Measurements from ENCODE around the gene HAT1. TPM values are rescaled to one million over a fixed set of nuclear protein-coding genes. Genes with fewer than 3 reads are reported as not detected.

HAT1 gene
- total and polyA plus RNA-seq, 11 donors, result 9.9 to 60.7 (median 34.1) TPM

DNA sequence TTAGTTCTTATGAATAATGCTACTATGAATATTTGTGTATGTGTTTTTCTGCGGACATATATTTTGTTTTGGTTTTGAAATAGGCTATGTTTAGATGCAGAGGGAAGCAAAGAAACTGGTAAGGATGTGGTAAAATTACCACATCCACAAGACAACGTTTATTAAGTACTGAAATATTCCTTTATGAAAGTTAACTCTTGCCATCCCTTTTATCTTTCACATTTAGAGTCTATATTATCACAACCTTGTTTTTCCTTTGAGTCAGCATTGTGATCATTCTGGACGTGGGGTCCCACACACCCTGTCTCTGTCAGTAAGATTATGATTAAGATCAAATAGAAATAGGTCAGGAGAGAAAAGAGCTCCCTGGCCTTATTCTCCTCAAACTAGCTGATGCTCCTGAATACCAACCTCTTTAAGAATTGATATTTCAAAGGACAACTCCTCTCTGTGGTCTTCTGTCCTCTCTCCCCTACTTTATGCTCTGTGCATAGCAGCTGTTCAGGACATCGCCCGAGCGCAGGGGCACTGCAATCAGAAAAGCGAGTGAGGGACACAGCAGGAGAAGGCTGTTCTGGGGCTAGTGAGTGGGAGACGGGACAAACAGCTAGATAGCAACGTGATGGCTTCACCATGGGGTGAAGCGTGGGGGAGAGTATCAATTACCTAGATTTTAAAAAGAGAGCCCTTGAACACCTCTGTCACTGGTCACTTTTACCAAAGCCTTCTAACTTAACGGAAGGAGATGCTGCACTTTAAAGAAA is 89.7 kb downstream of the HAT1 start:
- Histone ChIP-seq H3K27ac (no peak overlapping the region), H3K27me3 (no peaks in the 10 kb centered on the region), H3K9me3 (peaks cover 0 to 3% (median 0%) of the 10 kb centered on the region in 12 donors), H3K4me1 (peaks cover 0 to 15% (median 0%) of the 10 kb centered on the region in 12 donors), H3K36me3 (no peaks in the 10 kb centered on the region), H3K4me3 (no peak overlapping the region)
- no peak for TF ChIP-seq POLR2A (IDR thresholded peaks at IDR 0.05)
- TF ChIP-seq, protein P1, sequence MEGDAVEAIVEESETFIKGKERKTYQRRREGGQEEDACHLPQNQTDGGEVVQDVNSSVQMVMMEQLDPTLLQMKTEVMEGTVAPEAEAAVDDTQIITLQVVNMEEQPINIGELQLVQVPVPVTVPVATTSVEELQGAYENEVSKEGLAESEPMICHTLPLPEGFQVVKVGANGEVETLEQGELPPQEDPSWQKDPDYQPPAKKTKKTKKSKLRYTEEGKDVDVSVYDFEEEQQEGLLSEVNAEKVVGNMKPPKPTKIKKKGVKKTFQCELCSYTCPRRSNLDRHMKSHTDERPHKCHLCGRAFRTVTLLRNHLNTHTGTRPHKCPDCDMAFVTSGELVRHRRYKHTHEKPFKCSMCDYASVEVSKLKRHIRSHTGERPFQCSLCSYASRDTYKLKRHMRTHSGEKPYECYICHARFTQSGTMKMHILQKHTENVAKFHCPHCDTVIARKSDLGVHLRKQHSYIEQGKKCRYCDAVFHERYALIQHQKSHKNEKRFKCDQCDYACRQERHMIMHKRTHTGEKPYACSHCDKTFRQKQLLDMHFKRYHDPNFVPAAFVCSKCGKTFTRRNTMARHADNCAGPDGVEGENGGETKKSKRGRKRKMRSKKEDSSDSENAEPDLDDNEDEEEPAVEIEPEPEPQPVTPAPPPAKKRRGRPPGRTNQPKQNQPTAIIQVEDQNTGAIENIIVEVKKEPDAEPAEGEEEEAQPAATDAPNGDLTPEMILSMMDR (IDR thresholded peaks at IDR 0.05), result no peak
- intact Hi-C loops (cut with DNase I), result no loop called here
- WGBS, 4 donors, result 80 to 81% (median 80%) methylated on average over 11 of the region's 11 CpGs
- no peak for DNase-seq
- ATAC-seq, result no peak

- H3K27me3 ChIP-seq, result no peaks in the 10 kb centered on the region
- H3K4me1 ChIP-seq, result peaks cover 0 to 15% (median 0%) of the 10 kb centered on the region in 12 donors
- TF ChIP-seq, protein P1 (IDR thresholded peaks at IDR 0.05), result no peak
- TF ChIP-seq POLR2A (IDR thresholded peaks at IDR 0.05), result no peak
- no peak overlapping the region for H3K27ac ChIP-seq
- 69 to 78% (median 75%) methylated on average over 9 of the region's 9 CpGs for WGBS, 4 donors
- no peaks in the 10 kb centered on the region for H3K36me3 ChIP-seq
- DNase-seq, result no peak
- intact Hi-C loops (cut with DNase I), result no loop called here
- H3K4me3 ChIP-seq, result no peak overlapping the region
- no peak for ATAC-seq
- no peaks in the 10 kb centered on the region for H3K9me3 ChIP-seq
Measured at GRCh38 chr2:172012677-172013391, 90.6 kb downstream of the HAT1 start.

DNA sequence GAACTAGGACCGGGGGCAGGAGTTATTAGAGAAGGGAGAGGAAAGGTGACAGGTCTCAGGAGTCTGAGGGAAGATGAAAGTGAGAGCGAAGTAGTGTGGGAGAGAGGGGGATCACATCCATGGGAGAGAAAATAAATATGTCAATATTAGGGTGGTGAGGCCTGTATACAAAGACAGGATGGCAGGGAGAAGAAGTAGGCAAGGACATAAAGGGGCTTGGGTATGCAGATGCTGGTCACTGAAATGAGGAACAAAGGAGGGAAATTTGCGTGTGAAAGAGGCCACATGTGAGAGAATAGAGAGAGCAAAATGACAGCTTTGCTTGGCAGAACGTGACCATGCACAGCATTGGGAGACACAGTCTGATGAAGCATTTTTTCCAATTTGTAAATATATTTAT is 91.1 kb downstream of the HAT1 start:
- Histone ChIP-seq H3K4me1 (peaks cover 0 to 15% (median 0%) of the 10 kb centered on the region in 12 donors), H3K36me3 (no peaks in the 10 kb centered on the region), H3K4me3 (no peak overlapping the region), H3K27ac (no peak overlapping the region), H3K9me3 (no peaks in the 10 kb centered on the region), H3K27me3 (no peaks in the 10 kb centered on the region)
- ATAC-seq (no peak), DNase-seq (no peak)
- TF ChIP-seq POLR2A (IDR thresholded peaks at IDR 0.05), result no peak
- TF ChIP-seq, protein P1 (IDR thresholded peaks at IDR 0.05), result no peak
- intact Hi-C loops (cut with DNase I), result no loop called here
- 85 to 88% (median 86%) methylated on average over 4 of the region's 4 CpGs for WGBS, 4 donors
